ENCODE measurements around the gene DHX16. TPM values are rescaled to one million over a fixed set of nuclear protein-coding genes. Genes with fewer than 3 reads are reported as not detected.
"Not testable (repeated sequence)": the region's sequence is repeated elsewhere in the genome, so short reads cannot be mapped to it uniquely, and the experiment has no call there.

Gene DHX16
- polyA plus RNA-seq, 3 donors = 48.6 to 51.8 (median 50.0) TPM

DNA sequence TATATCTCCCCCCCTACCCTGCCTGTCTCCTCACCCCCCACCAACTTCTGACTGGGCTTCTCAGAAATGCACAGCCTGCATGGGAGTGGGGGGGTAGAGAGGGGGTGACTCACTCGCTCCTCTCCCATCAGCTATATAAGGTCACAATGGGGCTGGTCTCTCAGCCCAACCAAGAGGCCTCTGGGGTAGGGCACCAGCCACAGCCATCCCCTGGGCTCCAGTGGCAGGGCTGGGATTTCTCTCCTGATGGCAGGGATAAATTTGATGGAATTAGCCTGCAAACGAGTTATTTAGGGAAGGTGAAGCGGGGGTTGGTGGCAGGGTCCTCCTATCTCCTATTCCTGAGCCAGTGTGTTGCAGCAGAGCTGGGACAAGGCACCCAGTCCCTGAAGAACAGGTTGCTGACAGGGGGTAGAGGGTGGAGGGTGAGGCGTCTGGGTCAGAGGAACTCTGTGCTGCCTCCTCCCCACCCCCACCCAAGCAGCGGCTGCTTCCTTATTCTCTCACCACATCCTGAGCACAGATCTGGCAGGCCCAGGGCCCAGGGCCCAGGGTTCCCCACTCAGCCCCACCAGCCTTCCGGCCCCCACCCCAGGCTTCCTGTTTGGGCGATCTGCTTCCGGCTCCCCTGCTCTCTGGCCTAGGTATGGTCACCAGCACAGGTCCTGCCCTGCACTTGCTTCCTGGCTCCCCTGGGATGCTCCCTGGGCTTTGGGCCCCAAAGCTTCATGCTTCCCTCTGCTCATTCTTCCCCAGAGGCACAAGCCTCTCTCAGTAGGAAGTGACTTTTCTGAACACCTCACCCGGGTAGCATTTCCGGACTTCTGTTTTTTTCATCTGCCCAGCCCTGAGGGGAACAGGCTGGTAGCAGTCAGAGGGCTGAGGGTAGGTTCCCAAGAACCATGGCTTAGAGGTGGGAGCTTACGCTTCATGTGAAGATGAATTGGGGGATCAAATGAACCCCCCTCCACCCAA, 9.6 kb upstream of the DHX16 start:
- no peak for DNase-seq

DNA sequence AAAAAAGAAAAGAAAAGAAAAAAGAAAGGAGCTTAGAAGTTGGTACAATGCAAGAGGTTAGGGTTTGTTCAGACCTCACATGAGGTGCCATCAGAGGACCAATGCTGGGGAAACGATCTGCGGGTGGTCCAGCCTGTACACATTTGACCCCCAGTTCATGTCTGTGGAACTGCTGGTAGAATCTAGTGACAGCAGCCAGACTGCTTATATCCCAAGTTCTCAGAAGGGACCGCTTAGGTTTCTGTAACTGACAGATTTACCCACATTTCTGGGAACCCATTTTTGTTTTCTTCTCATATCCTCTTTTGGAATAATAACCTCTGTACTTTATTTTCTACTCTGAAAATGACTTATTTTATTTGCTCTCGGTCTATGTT, 8.9 kb upstream of the DHX16 start:
- no peak for DNase-seq

DNA sequence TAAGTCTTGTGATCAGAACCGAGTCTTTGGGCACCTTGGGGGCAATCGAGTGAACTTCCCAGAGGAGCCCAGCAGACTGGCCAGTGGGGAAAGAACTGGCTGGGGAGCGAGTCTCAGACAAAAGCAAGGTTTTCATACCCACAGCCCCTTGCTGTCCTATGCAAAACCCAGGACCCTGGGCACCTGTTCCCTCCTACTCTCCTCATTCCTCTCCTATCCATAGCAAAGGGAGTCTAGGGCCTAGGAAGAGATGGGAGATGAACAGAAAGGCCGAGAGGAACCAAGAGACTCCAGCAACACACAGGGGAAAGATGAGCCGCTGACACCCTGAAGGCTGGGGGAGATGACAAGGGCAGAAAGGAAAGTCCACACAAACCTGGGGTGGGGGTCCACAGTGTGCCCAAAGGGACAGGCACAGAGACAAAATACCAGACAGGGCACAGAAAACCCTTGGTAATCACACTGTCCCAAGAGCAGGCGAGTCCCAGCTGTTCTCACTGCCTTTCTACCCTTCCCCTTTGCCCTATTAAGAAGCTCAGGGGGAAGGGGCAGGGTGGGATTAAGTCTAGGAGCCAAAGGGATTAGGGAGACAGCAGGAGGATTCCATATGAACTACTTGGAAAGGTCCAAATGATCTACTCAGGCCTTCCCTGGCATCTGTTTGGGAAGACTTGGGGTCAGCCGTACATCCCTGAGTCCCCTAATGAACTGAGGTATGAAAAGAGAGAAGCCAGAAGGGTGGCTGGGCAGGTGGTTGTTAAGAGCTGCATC, 7.1 kb upstream of the DHX16 start:
- DNase-seq = no peak

DNA sequence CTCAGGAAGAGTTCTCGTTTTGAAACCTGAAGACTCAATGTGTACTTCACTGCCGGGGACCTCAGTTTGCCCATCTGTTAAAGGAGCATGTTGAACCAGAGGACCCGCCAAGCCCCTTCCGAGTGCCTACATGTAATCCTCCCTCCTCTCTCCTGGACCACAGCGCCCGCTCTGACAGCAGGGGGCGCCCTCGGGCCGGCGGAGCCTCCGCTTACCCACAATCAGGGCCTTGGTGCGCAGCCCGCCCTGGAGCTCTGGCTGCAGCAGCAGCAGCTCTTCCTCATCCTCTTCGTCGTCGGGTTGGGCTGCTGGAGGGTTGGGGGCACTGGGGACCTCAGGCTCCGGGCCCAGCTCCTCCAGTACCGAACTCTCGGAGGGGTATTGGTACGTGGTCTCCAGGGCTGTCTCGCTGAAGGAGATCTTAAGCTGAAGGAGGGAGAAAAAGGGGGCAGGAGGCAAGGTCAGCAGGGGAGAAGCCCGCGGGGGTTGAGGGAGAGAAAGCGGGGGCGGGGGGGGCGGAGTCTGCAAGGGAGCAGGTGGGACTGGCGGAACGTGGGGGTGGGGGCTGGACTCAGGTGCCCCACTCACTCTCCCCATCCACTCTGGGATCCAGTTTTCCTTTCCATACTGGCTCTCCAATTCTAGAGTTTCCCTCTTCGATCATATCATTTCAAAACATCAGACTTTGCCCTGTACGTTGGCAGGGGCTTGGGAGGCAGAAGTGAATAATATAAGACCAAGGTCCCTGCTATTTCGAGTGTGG, 6.3 kb upstream of the DHX16 start:
- DNase-seq = peak; percentile 78

DNA sequence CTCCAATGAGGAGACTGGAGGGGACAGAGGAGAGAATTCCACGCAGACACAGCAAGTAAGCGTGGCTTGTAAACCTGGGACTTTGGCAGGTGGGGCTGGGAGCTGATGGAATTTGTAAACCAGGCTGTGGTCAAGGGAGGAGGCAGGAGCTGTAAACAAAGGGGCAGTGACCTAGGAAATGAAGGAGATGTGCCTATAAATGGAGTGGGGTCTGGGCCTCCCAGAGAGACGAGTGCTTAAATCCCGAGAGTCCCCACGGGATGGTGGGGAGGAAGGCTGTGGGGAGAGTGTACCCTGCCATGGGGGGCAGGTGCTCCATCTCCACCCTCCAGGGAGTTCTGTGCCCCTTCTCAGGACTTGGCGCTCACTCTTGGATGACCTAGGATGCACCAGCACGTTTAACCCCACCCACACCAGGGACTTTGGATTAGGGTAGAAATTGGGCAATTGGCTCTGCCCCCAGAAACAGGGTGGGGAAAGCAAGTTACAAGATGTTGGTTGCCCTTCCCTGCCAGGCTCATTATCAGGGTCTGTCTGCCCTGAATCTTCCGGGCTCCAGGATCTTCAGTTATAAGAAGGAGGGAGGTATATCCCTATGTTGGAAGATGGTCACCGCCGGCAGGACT, 4.0 kb upstream of the DHX16 start:
- DNase-seq = no peak

DNA sequence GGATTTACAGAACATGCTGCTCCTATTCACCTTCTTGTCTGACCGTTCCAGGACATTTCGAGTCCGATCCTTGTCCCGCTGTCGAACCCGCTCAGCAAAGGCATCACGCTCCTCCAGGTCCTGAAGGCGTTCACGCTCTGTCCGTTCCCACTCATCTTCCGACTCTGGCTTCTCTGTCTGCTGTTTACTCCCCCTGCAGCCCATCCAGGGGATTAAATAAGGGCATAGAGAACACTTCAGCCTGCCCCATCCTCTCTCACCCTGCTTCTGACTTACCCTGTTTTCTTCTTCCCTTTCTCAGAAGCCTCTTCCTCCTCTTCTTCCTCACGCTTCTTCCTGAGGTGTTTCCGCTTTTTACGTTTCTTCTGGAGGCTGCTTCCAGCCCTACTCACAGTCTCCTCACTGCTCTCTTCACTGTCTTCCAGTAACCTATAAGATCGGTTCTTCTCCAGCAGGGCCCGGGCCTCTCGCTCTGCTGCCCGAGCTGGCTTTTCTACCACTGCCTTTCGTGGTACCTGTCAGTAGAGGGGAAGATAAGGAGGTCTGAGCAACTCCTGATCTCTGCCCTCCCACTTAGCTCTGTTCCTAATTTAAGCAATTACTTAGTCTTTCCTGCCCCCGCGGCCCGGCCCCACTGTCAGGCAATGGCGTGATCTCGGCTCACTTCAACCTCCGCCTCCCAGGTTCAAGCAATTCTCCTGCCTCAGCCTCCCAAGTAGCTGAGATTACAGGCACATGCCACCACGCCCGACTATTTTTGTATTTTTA, 1.9 kb downstream of the DHX16 start:
- DNase-seq = no peak

DNA sequence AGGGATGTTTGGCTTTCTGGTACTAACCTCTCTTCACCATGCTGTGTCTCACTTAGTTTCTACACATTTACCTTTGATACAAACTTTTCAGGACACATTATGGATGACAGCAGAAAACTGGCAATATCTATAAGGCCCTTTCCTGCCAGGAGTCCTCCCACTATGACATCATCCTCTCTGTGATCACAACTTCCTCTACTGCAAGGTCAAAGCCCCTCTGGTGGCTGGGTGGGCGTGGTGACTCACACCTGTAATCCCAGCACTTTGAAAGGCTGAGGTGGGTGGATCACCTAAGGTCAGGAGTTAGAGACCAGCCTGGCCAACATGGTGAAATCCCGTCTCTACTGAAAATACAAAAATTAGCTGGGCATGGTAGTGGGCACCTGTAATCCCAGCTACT, 6.5 kb downstream of the DHX16 start:
- DNase-seq = not testable (repeated sequence)

DNA sequence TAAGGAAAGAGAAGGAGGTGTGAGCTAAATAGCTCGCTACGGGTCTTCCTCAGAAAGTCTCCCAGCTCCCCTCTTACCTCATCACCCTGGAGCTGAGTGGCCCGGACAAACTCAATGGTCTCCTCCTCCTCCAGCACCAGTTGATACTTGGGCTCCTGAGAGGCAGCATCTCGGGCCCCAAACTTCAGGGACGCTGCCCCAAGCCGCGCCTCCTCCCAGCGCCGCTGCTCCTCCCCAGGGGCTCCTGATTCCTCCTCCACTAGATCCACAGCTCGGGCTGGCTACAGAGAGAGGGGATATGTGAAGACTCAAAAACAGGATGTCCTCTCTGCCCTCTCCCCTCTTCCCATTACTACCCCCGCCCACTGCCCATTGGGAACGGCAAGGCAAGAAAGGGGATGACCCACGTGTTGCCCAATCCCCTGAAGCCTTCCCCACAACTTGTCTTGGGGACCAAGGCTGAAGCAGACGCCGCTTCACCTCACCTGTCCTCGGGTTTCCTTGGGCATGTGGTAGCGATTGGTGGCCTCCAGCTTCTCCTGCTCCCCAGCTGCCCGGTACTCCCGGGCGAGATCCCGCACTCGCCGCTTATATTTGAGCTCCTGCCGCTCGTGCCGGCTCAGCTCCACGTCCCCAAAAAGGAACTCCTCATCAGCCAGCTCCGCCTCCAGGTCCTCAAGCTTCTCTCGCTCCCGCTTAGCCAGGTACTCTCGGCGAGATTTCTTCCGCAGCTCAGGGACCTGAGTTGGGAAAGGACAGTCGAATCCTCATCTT, 7.6 kb downstream of the DHX16 start:
- no peak for DNase-seq

DNA sequence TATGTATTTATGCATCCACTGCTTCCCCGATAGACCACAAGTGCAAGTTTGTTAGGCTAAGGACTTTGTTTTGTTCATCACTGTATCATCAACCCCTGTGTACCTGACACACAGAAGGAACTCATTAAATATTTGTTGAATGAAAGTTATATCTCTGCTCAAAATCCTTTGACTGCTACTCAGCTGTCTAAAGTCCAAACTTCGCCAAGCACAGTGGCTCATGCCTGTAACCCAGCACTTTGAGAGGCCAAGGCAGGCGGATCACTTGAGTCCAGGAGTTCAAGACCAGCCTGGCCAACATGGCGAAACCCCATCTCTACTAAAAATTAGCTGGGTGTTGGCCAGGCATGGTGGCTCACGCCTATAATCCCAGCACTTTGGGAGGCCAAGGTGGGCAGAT, 14.9 kb downstream of the DHX16 start:
- DNase-seq = not testable (repeated sequence)

DNA sequence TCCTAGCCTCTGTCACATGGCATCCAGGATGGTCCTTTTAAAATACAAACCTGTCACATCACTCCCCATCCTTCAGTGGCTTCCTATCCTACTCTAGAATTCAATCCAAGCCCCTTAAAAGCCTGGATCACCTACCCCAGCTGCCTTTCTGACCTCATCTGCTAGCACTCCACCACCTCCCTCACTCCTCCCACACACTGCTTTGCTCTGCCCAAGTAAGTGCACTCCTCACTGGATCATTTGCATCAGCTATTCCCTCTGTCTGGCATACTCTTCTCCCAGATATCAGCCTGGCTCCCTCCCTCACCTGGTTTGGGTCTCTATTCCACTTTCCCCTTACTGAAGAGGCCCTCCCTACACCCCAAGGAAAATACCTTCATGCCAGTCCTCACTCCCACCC, 15.4 kb downstream of the DHX16 start:
- peak; percentile 62 for DNase-seq

DNA sequence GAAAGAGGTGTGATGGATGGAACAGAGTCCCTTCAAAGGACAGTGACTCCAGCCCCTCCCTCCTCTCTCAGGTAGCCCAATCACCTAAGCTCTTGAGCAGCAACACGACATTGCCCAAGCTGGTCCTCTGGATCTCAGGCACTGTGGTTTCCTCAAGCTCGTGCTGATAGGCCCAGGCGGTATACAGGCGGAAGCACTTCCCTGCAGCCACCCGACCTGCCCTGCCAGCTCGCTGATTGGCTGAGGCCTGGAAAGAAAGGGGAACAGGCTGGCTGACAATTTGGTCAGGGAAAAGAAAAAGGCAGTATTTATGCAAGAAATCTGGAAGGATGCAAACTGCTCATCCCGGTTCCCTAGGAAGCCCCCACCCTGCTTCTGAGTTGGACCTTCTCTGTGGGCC, 16.3 kb downstream of the DHX16 start:
- no peak for DNase-seq

DNA sequence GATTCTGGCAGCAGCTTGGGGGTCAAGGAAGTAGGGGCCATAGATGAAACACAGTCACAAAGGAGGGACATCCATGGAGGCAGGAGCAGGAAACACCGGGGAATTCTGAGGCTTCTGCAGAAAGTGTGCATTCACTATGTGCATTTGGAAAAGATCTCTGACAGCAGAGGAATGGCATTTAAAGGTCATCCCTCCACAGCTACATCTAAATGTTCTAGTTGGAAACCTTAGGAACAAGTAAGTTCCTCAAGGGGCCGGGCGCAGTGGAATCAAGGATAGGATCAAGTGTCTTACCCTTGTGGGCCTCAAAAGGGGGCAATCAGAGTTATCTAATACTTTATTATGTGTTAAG, 17.1 kb downstream of the DHX16 start:
- DNase-seq = no peak

DNA sequence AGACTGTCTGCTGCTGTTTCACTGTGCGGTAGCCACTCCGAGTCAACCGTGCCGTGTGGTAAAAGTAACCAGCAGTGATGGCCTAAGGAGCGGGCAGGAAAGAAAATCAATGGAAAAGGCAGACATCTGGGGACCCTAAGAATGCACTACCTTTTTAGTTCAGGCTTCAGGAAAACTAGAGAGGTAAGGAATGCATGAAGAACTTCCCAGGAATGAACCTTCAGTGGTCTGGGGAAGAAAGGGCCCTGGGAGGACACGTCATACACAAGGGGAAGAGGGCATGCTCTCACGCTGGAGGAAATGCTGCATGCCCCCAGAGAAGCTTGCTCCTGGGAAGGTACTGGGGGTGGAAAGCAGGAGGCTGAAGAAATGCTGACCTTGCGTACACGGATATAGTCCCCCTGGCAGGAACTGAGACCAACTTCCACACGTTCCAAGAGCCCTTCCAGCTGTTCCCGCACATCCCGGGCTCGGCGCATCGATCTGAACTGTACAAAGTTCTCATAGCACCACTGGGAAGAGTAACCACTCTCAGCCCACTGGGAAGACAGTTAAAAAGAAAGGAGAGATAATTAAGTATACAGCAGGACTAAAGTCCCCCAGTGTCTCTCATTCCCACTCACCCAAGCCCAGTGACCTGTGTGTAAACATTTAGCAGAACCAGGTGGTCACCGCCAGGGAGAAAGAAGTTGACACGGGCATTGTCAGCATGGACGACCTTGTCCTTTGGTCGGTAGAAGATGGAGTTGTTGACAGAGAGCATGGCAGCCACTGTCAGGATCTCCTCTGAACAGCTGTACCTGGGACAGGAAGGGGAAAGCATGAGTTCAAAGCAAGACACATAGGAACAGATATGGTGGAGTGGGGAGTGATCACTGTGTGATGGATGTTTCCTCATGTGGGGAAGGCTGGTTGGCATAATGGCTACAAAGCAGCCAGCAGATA, 17.7 kb downstream of the DHX16 start:
- DNase-seq = no peak

DNA sequence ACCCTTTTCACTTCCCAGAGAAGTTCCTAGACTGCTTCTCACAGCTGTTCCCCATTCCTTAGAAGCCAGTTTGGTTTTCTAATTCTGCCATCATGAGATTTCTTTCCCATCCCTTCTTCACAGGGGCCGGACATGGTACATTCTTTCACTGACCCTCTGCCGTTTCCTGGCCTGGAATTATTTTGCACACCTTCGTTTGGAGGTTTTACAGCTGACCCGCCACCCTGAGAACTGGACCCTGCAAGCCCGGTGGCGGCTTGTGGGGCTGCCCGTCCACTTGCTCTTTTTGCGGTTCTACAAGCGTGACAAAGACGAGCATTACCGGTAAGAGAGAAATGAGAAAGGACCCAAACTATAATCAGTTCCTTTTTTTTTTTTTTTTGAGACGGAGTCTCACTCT, 21.7 kb downstream of the DHX16 start:
- DNase-seq = no peak

DNA sequence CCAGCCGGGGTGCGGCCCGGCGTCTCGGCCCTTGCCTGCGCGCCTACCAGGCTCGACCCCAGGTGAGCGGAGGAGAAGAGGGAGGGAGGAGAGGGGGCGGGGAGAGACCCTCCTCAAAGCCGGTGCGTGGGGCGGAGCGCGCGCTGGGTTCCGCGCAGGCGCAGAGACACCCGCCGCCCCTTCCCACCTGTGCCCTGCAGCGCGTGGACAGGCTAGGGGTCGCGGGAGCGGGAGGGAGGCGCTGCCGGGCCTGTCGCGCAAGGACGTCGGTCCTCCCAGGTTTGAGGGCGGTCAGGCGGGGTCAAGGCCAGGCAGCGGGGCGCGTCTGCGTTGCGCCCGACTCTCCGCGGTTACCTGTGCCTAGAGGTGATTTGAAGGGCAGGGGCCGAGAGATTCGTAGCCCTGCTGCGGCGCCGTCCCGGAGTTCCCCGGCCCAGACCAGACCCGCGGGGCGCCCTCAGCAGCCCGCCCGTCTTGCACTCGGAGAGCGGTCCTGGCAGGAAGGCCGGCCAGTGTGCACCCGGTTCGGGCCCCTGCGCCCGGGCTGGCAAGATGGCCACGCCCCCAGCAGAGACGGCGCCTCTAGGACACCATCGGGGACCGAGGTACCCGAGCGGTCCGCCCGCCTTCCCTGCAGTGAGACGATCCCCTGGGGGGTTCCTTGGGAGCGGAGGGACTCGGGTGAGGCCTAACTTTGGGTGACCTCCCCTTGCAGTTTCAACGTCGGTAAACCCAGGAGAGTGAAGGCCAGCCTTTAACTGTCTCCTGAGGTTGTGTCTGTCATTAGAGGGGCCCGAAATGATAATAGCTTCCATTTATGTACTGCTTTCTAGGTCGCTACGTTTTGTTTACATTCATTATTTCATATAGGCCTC, 25.3 kb downstream of the DHX16 start:
- peak; percentile 61 for DNase-seq

DNA sequence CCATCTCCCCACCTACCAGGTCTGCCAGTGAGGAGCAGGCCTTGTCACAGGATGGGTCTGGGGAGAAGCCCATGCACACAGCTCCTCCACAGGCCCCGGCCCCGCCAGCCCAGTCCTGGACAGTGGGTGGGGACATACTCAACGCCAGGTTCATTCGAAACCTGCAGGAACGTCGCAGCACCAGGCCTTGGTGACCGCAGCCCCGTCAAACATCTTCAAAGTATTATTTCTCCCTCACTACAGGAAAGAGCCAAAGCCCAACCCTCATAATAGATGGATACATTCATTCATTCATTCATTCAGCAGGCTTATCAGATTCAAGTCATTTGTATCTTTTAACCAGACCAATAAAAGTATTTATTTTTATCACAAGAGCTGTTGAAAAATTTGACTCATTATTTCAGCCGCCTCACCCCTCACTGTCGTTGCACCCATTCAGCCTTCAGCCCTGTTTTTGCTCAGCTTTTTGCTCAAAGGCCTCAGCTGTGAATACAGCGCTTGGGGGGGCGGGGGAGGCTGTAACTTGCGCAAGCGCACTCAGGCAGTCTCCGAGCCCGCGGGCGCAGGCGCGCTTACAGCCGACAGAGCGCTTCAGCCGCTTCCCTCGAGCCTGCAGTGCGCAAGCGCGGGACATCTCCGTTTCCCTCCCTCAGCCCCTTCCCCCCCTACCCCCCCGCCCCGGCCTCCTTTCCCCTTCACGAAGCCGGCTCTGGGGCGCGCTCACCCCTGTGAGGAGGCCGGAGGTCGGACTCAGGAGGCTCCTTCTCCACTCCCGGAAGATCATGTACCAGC, 26.2 kb downstream of the DHX16 start, which contains the start of gene C6orf136:
C6orf136 (plus strand) TSS at position 684 of the 792 bp plus-strand sequence; CDS start at position 783, 99 bp downstream.
- DNase-seq = peak; percentile 89

DNA sequence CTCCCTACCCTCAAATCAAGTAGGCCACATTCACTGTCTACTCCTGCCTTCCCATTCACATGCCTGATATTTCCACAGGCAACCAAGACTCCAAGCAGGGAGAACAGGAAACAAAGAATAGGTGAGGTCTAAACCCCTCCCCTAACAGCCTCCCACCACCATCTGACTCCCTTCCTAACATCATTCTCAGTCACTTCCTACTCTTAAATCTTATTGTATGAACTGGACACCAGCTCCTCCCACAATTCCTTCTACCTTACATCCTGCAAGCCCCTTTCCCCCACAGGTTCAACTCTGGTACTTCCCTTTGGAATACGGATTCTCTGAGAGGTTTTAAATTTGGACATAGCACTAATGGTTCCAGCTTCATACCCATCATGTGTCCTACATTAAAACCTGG, 26.8 kb downstream of the DHX16 start:
- no peak for DNase-seq

Measured in renal pelvis (tissue), 4 donors.